ENCODE results near the gene DCDC1. TPM values are rescaled to one million over a fixed set of nuclear protein-coding genes. Genes with fewer than 3 reads are reported as not detected.

Gene DCDC1
- total RNA-seq, 6 experiments from 2014 or later: not detected

- Mint-ChIP-seq H3K27ac (no peak overlapping the region), H3K4me1 (ENCODE audit: low read depth) (no peaks in the 10 kb centered on the region), H3K36me3 (ENCODE audit: low read depth) (no peaks in the 10 kb centered on the region), H3K9me3 (peaks cover 47% of the 10 kb centered on the region), H3K4me3 (no peak overlapping the region), H3K27me3 (ENCODE audit: insufficient read depth) (no peaks in the 10 kb centered on the region)
- TF ChIP-seq CTCF (IDR thresholded peaks at IDR 0.05): no peak
- no peak for DNase-seq
These were observed 508.5 kb downstream of the DCDC1 start for GRCh38 chr11:30861064-30861463.

GRCh38 chr11:30860146-30860545, 509.4 kb downstream of the DCDC1 start:
- H3K36me3 Mint-ChIP-seq (ENCODE audit: low read depth): no peaks in the 10 kb centered on the region
- H3K9me3 Mint-ChIP-seq: peaks cover 40% of the 10 kb centered on the region
- H3K4me3 Mint-ChIP-seq: no peak overlapping the region
- no peaks in the 10 kb centered on the region for H3K4me1 Mint-ChIP-seq (ENCODE audit: low read depth)
- H3K27ac Mint-ChIP-seq: no peak overlapping the region
- TF ChIP-seq CTCF (IDR thresholded peaks at IDR 0.05): no peak
- DNase-seq: no peak
- no peaks in the 10 kb centered on the region for H3K27me3 Mint-ChIP-seq (ENCODE audit: insufficient read depth)

- TF ChIP-seq CTCF (IDR thresholded peaks at IDR 0.05): no peak
- Mint-ChIP-seq H3K4me1 (ENCODE audit: low read depth) (no peaks in the 10 kb centered on the region), H3K4me3 (no peak overlapping the region), H3K9me3 (peaks cover 40% of the 10 kb centered on the region), H3K27me3 (ENCODE audit: insufficient read depth) (no peaks in the 10 kb centered on the region), H3K36me3 (ENCODE audit: low read depth) (no peaks in the 10 kb centered on the region), H3K27ac (no peak overlapping the region)
- no peak for DNase-seq
These were observed 509.9 kb downstream of the DCDC1 start for GRCh38 chr11:30859669-30860068.

GRCh38 chr11:30855383-30856006, 514.0 kb downstream of the DCDC1 start:
- Mint-ChIP-seq H3K9me3 (peaks cover 42% of the 10 kb centered on the region), H3K4me1 (ENCODE audit: low read depth) (no peaks in the 10 kb centered on the region), H3K27me3 (ENCODE audit: insufficient read depth) (no peaks in the 10 kb centered on the region; the same call in 1 of the 2 replicates), H3K27ac (no peak overlapping the region), H3K36me3 (ENCODE audit: low read depth) (no peaks in the 10 kb centered on the region), H3K4me3 (no peak overlapping the region)
- TF ChIP-seq CTCF (IDR thresholded peaks at IDR 0.05): peak; percentile 54
- no peak for DNase-seq

DNA sequence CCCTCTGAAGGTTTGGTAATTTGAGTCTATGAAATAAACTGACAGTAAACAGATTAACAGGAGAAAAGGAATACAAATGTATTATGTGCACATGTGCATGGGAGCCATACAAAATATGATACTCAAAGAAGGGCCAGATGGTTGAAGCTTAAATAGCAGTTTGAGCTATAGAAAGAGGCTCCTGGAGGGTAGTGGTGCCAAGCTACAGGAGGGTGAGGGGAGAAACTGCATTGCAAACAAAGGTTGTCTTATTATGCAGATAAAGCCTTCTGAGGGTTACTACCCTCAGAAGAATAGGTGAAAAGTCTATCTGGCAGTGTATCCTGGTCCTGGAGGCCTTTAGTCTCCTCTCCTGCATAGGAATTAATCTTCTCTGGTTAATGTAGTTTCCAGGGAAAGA, 516.1 kb downstream of the DCDC1 start:
- Mint-ChIP-seq H3K9me3 (peaks cover 40% of the 10 kb centered on the region), H3K27ac (no peak overlapping the region), H3K4me1 (ENCODE audit: low read depth) (no peaks in the 10 kb centered on the region), H3K27me3 (ENCODE audit: insufficient read depth) (no peaks in the 10 kb centered on the region; the same call in 1 of the 2 replicates), H3K4me3 (no peak overlapping the region), H3K36me3 (ENCODE audit: low read depth) (no peaks in the 10 kb centered on the region)
- no peak for TF ChIP-seq CTCF (IDR thresholded peaks at IDR 0.05)
- no peak for DNase-seq
